Measurements from ENCODE around the gene MYH11. TPM values are rescaled to one million over a fixed set of nuclear protein-coding genes. Genes with fewer than 3 reads are reported as not detected.

The MYH11 gene
- 10 to 100 TPM in 2 of 4 donors, 1 to 10 TPM in 2; 4.6 to 15.6 (median 11.8) TPM for polyA plus RNA-seq (ENCODE audit: insufficient read length in 4 of 4)

DNA sequence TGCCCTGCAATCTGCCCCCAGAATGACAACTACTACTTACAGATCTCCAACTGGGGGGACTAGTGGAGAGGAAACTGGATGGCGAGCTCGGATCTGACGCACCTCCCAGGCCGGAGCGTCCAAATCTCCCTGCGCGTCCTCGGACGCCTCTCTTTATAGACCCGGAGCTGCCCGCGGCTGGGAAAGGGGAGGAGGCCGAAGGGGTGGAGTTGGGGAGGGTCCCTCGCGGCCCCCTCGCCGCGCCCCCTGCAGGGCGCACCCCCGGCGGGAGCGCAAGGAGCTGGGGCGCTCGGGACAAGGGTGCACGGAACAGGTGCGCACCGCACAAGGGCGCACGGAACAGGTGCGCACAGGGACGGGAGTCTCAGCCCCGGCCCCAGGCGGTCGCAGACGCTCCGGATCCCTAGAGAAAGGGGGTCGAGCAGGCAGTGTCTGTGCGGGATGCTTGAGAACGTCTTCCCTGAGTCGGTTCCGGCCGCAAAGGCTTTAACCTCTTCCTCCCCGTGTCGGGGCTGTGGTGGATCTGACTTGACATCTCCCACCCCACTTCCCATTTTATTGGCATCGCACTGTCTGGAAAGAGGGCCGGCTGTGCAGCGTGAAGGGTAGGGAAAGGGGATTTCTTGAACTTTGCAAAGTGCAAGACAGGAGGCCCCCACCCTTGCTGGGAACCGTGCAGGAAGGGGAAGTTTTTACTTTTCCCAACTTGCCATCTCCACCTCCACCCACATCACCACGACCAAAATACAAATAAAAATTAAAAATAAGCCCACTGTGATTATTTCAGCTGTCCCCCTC is at the start of gene MYH11:
Gene MYH11, minus strand, starts transcription at position 128 of the 798 bp plus-strand sequence. CDS start 18,776 bp downstream, outside the sequence.
- DNase-seq (ENCODE audit: low read depth in 4 of 4, low spot score in 3 of 4): no peak

DNA sequence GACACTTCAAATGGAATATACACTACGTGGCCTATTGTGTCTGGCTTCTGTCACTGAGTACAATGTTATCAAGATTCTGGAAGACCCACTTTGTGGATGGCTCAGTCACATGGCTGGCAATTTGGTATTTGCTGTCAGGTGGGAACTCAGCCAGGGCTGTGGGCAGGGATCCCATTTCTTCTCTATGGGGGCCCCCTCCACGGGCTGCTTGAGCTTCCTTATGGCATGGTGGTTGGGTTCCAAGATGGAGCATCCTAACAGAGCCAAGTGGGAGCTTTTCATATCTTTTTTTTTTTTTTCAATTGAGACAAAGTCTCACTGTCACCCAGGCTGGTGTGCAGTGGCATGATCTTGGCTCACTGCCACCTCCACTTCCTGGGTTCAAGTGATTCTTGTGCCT is 49.6 kb upstream of the MYH11 start:
- DNase-seq (ENCODE audit: low read depth in 4 of 4, low spot score in 3 of 4): no peak

GRCh38 chr16:15903960-15904359 is 47.1 kb upstream of the MYH11 start:
- no peak for DNase-seq (ENCODE audit: low read depth in 4 of 4, low spot score in 3 of 4)

DNA sequence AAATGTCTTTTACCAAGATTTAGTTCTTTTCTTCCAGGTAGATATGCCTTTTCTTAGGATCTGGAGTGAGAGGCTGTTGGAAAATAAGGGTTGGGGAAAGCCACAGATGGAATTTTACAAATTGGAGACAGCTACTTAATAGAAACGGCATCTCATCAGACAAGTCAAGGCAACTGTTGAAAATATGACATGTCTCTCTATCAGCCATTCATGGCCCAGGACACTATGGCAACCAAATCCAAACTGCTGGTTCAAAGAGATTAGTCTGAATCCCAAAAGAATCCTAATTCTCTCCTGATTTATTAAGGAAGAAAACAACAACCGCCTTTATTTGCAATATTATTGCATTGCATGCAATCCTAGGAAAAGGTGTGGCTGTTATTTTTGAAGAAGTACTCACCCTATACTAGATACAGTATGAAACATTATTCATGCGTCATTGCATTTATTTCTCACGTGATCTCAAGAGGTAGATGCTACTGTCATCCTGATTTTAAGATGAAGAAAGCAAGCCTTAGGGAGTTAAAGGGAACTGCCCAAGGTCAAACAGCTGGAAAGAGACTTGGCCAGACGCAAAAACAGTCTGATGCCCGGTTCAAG is 44.2 kb upstream of the MYH11 start:
- DNase-seq (ENCODE audit: low read depth in 4 of 4, low spot score in 3 of 4): no peak

DNA sequence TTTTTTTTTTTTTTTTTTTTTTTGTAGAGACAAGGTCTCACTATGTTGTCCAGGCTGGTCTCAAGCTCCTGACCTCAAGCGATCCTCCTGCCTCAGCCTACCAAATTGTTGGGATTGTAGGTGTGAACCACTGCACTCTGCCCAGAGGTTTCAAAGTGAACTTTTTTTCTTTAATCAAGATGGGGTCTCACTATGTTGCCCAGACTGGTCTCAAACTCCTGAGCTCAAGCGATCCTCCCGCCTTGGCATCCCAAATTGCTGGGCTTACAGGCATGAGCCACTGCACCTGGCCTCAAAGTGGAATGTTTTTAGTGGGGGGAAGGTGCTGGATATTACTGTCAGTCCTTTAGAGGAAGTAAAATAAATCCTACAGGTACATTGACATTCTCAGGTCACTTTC is 43.5 kb upstream of the MYH11 start:
- DNase-seq (ENCODE audit: low read depth in 4 of 4, low spot score in 3 of 4): no peak

GRCh38 chr16:15899538-15900100 is 42.8 kb upstream of the MYH11 start:
- DNase-seq (ENCODE audit: low read depth in 4 of 4, low spot score in 3 of 4): no peak

DNA sequence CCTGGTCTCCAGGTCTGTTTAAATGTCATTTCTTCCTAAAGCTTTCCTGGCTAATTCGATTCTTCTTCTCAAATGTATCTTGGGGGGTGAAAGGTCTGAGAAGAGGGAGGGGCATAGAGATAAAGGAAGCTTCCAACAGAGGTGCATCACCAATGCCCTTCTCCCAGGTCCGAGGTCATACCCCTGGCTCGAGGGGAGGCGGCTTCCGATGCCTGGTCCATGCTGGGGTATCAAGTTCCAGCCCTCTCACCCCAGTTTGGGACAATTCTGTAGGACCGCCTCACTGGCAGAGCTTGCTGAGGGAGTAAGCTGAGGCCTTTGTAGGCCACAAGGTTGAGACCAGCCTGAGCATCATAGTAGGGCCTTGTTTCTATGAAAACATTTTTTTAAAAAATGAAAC is 41.8 kb upstream of the MYH11 start:
- DNase-seq (ENCODE audit: low read depth in 4 of 4, low spot score in 3 of 4): no peak

DNA sequence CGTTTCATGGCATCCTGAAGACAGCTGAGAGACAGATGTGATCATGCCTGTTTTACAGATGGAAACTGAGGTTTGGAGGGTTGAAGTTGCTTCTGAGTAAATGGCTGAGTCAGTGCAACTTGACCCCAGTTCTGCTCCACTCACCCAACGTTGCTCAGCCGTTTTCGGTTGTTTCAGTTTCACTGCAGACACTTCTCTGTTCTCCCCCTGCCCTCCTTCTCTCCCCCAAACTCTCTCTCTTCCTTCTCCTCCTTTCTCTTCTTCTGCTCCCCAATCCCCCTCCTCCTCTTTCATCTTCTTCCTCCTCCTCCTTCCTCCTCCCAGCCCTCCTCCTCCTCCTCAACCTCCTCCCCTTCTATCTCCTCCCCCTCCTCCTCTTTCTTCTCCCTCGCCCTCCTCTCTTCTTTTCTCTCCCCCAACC is 41.0 kb upstream of the MYH11 start:
- no peak for DNase-seq (ENCODE audit: low read depth in 4 of 4, low spot score in 3 of 4)

DNA sequence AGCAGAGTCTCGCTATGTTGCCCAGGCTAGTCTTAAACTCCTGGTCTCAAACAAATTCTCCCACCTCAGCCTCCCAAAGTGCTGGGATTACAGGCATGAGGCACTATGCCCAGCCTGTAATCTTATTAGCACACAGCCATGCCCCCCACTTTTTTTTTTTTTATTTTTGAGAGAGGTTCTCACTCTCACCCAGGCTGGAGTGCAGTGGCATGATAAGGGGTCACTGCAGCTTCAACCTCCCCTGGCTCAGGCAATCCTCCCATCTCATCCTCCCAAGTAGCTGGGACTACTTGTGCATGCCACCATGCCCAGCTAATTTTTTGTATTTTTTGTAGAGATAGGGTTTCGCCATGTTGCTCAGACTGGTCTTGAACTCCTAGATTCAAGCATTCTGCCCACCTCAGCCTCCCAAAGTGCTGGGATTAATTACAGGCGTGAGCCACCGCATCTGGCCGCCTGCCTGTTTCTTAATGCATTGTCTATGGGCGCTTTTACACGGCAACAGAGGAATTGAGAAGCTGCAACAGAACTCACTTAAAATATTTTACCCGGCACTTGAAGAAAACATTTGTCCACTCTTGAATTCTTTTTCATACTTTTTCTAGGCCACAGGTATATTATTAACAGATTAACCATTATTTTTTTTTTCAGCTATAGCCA is 40.4 kb upstream of the MYH11 start:
- no peak for DNase-seq (ENCODE audit: low read depth in 4 of 4, low spot score in 3 of 4)

- DNase-seq (ENCODE audit: low read depth in 4 of 4, low spot score in 3 of 4): no peak
These were observed 37.9 kb upstream of the MYH11 start for GRCh38 chr16:15894571-15895374.

DNA sequence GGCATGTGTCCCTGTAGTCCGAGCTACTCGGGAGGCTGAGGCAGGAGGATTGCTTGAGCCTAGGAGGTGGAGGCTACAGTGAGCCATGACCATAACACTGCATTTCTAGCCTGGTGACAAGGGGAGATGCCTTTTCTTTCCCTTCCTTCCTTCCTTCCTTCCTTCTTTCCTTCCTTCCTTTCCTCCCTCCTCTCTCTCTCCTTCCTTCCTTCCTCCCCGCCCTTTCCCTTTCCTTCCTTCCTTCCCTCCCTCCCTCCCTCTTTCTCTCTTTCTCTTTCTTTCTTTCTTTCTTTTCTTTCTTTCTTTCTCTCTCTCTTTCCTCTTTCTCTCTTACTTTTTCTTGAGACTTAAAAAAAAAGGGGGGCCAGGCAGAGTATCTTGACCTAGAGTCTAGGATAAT is 34.7 kb upstream of the MYH11 start:
- DNase-seq (ENCODE audit: low read depth in 4 of 4, low spot score in 3 of 4): no peak

DNA sequence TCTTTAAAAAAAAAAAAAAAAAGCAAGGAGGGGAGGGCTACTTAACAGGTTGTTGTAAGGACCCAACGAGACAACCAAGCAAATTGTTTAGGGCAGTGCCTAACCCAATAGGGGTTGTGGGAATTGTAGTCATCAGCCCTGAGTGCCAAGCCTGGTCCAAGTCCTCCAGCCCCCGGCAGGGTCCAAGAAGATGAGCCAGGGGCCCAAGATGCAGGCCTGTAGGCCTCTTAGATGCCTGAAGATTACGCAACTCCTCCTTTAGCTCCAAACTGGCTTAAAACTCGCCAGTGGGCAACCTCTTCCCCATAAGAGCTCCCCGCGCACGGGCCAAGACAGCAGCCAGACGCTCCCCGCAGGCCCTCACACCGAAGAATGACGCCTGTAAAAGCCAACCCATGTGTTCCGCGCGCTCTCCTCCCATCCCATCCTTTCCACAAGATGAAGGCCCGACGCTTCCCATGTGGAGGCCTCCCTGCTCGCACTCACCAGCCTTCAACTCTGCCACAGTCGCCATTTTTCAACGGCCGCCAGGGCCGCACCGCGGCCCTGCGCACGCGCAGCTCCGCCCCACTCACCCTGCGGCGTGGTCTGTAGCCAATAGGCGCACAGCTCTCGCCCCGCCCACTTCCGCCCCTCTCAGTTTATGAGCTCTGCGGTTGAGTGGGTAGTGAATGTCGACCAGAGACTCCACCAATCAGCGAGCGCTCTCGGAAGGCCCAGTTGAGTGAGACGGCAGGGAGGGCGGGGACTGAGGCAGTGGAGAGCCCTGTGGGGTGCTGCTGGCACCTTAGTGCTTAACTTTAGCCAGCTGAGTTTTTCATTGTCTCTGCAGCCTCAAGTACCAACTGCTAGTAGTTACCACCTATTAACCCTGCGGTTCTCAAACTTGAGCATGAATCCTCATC is 31.5 kb upstream of the MYH11 start, which contains the start of gene CEP20:
Gene CEP20, minus strand, starts transcription at position 532 of the 905 bp plus-strand sequence. Its CDS starts 18 bp downstream, at position 514.
- DNase-seq (ENCODE audit: low read depth in 4 of 4, low spot score in 3 of 4): peak; percentile 94 to 98 (median 96)

DNA sequence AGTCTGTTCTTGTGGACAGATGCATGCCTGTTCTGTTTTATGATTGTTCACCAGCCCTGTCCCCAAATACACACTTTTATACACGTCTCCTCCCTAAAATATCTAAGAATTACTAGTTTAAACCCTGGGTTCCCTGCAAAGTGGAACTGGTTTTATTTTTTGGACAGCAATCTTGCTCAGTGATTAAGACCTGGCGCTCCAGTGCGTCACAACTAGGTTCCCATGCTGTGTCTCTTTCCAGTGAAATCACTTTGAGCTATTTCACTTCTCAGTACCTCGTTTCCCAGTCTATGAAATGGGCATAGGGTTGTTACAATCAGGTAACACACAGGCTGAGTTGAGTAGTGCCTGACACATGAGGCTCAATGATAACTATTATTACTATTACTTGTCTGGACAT is 30.5 kb upstream of the MYH11 start:
- no peak for DNase-seq (ENCODE audit: low read depth in 4 of 4, low spot score in 3 of 4)

DNA sequence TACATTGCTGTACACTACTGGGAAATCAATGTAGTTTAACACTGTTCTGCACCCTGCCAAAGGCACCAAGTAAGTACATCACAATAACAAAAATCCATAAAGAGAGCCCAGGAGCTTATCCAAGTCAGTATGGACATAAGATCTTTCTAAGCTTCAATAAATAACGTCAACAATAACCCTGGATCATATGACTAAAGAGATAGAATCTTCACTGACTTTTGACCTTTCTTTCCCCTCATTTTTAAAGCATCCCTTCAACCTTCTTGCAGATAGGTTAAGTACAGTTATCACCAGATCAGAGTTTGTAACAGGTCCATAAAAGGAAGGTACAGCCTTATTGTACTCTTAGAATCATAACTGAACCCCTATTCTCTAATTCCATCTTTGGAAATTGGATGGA is 29.2 kb upstream of the MYH11 start:
- no peak for DNase-seq (ENCODE audit: low read depth in 4 of 4, low spot score in 3 of 4)

GRCh38 chr16:15885560-15886001 is 28.8 kb upstream of the MYH11 start:
- DNase-seq (ENCODE audit: low read depth in 4 of 4, low spot score in 3 of 4): no peak

DNA sequence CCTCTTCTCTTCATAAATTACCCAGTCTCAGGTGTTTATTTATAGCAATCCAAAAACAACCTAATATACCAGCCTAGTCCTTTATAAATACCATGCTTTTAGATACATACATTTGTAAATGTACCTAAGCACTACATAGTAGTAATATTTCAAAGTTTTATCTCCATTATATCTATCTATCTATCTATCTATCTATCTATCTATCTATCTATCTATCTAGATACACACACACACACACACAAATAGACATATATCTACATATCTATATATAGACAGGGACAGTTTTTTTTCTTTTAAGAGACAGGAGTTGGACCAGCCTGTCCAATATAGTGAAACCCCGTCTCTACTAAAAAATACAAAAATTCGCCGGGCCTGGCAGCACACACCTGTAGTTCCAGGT is 25.7 kb upstream of the MYH11 start:
- DNase-seq (ENCODE audit: low read depth in 4 of 4, low spot score in 3 of 4): no peak

DNA sequence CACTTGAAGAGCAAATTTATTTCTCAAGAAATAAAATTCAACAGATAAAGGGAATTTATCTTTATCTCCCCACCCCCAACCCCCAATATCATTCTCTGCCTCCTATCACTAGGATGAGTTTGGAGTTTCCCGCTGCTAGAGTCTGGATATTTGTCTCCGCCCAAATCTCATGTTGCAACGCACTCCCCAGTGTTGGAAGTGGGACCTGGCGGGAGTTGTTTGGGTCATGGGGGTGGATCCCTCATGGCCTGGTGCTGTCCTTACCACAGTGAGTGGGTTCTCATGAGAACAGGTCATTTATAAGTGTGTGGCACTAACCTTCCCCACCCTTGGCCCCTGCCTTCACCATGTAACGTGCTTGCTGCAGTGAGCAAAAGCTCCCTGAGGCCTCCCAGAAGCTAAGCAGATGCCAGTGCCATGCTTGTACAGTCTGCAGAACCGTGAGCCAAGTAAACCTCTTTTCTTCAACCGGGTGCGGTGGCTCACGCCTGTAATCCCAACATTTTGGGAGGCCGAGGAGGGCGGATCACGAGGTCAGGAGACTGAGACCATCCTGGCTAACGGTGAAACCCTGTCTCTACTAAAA is 25.1 kb upstream of the MYH11 start:
- no peak for DNase-seq (ENCODE audit: low read depth in 4 of 4, low spot score in 3 of 4)

GRCh38 chr16:15880434-15881308 is 23.8 kb upstream of the MYH11 start:
- DNase-seq (ENCODE audit: low read depth in 4 of 4, low spot score in 3 of 4): no peak

All from left renal pelvis (tissue), 4 donors.